GM19438 (cell line): ENCODE measurements around the gene STARD9.

Experiments
- ATAC-seq: cut with Tn5 transposase; IDR thresholded peaks from one replicate; pipeline ENCODE4 v1.9.1; 2021; ENCODE audit warnings: low read depth; ENCODE audit not compliant: unreplicated experiment

STARD9 gene

GRCh38 chr15:42724276-42724675, 148.9 kb downstream of the STARD9 start:
- ATAC-seq = no peak

DNA sequence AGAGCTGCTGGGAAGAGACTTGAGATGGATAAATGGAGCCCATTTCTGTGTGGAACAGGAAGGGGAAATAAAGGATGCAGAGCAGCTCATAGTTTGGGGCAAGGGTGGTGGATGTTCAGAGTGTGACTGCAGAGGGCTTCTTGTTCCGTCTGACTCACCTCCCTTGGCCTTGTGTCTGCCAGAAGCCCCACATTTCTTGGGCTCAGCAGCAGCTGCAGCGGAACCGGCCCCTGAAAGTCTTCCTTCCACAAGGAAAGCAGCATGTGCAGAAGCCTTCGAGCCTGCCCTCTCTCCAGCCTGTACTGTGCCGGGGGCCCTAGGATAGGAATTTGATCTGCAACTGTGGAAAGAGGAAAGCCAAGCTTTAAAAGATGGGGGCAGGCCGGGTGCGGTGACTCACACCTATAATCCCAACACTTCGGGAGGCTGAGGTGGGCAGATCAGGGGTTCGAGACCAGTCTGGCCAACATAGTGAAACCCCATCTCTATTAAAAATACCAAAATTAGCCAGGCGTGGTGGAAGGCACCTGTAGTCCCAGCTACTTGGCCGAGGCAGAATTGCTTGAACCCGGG, 150.0 kb downstream of the STARD9 start:
- ATAC-seq = no peak

GRCh38 chr15:42726114-42726513, 150.7 kb downstream of the STARD9 start:
- no peak for ATAC-seq

- ATAC-seq = no peak
These were observed 152.5 kb downstream of the STARD9 start for GRCh38 chr15:42727750-42728381.

- no peak for ATAC-seq
These were observed 153.2 kb downstream of the STARD9 start for GRCh38 chr15:42728560-42728959.

- no peak for ATAC-seq
These were observed 153.6 kb downstream of the STARD9 start for GRCh38 chr15:42728972-42729371.

GRCh38 chr15:42729409-42729808, 154.0 kb downstream of the STARD9 start:
- no peak for ATAC-seq

DNA sequence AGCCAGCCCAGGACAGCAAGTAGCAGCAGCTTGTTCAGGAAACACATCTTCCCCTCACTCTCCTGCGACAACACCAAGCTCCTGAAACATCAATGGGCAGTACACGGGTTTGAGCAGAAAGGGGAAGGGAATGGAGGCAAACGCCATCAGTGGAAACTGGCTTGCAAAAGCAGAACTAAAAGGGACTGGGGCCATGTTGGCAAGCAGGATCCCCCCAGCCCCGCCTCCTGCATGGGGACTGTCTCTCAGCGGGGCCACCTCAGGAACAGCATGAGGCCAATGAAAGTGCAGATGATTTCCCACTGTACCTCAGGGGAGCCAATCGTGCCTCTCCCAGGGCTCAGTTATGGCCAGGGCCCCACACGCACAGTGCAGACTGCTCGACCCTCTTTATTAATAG, 154.7 kb downstream of the STARD9 start:
- ATAC-seq = no peak

GRCh38 chr15:42730536-42730935, 155.1 kb downstream of the STARD9 start:
- no peak for ATAC-seq

- ATAC-seq = no peak
These were observed 156.1 kb downstream of the STARD9 start for GRCh38 chr15:42731461-42731860.

GRCh38 chr15:42732095-42732827, 156.9 kb downstream of the STARD9 start:
- ATAC-seq = no peak

GRCh38 chr15:42733027-42733426, 157.6 kb downstream of the STARD9 start:
- ATAC-seq = no peak

DNA sequence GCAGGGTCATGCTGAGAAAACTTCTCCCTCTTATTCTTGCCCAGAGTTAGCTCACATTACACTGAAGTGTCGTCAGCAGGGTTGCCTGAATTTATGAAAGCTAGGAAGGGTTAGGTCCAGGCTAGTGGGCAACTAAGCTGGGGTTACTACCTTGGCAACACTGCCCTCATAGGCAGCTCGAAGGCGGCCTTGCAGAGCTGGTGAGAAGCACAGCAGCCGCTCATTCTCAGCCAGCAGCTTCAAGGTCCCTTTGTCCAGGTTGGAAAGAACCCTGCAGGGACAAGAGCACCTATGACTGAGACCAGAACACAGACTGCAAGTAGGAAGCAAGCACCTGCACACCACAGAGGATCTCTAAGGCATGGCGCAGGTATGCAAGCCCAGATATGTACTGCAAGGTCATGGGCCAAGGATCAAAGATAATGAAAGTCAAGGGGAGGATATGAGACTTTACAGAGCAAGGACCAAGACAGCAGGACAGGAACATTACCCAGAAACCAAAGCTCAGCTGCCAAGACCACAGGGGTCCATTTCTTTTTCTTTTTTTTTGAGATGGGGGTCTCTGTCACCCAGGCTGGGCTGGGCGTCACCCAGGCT, 158.8 kb downstream of the STARD9 start:
- no peak for ATAC-seq

DNA sequence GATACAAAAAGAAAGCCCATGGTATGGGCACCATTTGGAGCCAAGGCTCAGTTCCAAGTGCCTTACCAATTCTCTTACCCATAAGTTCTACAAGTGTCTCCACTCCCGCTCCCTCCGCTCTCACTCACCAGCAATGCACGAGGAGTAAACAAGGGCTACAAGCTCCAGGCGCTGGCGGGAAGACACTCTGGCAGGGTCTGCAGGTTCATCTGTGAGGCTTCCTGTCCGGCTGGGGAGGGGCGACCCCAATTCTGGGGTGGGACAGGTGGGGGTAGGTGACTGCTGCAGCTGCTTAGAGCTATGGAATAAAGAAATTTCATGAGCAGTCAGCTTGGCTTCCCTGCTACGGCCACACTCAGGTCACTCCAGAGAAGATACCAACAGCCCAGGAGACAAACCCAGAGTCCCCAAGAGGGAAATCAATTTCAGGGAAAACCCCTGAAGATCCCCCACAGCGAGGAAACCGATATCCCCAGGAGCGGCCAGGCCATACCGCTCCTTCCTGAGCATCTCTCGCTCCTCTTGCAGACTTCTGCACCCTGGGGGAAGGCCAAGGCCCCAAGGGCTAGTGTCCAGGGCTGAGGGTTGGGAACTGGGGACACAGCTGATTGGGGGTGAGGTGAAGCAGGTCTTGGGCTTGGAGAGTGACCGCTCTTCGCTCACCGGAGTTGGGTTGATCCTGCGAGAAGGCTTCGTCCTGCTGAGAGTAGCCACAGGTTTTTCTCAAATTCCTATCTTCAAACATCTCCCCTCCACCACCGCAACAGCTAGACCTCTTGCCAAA, 160.2 kb downstream of the STARD9 start:
- no peak for ATAC-seq

DNA sequence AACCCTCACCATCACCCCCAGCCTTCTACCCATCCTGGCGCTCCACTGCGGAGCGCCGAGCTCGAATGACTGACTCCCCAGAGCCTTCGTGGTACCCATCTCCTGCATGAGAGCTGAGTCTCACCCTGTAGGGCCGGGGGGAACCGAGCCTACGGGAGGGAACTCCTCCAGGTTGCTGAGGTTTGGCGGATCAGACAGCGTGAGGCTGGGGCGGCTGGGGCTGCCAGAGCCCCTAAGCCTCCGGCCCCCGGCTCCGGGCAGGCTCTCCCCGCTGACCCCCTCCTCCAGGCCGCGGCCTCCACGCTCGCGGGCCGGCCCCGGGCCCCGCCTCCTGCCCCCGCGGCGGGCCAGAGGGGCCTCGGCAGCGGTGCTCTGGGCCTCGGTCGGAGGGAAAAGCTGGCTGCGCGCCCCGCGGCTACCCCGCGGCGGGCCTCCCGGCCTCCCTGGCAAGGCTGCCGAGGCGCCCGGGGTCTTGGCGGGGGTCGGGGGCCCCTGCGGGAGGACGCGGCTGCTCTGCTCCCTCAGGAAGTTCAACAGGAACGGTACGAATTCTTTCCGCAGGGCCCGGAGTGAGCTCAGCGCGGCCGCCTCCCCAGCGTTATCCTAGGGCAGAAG, 160.9 kb downstream of the STARD9 start:
- peak; percentile 33 for ATAC-seq

DNA sequence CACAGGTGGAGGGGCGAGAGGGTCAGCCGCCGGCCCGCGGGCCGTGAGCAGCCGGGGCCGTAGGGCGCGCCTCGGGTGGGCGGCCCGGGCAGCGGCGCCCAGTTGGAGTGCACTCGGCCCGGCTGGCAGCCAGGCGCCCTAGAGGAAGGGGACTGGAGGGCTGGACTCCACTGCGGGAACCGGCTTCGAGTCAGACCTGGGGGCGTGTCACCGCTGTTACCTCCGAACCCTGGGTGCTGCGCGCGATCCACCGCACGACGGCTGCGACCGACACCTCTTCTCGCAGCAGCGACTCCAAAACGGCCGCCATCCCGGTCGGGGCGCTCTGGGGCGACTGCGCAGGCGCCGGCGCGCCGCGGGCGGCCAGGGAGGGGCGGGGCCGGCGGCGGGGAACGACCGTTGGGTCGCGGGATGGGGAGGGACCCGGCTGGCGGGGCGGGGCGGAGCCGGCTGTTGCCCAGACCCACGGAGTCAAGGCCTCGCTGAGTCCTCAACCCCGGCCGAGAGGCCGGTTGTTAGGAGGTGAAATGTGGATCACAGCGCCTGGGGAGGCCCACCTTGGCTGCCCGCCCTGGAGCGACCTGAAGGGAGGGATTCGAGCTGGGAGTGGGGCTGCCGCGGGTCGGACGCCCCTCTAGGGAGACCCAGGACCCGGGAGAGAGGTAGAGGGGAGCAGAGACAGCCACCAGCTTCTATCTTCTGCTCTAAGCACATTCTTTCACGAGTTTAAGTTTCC, 161.6 kb downstream of the STARD9 start, which contains the start of gene CDAN1:
CDAN1 (minus strand) TSS at position 336 of the 736 bp plus-strand sequence; CDS start at position 310, 26 bp downstream.
- peak; percentile 92 for ATAC-seq

GRCh38 chr15:42737529-42738328, 162.3 kb downstream of the STARD9 start:
- no peak for ATAC-seq

DNA sequence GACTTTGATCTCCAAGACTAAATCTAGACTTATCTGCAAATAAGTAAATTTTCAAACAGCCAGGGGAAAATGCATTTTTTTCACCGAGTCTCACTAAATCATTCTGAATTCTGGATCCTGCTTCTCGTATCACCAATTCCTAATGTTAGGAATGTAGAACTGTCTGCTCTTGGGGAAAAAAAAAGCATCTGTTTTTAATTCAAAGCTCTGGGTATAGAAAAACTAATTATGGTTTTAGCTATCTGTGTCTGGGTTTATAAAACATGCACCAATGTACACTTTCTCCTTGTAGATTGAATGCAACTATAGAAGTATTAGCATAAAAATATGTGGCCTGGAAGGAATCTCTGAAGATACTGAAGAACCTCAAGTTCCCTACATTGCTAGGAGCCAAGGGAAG, 166.3 kb downstream of the STARD9 start:
- no peak for ATAC-seq

- ATAC-seq = no peak
These were observed 166.7 kb downstream of the STARD9 start for GRCh38 chr15:42742149-42742548.
